ENCODE data around the gene TEC. TPM values are rescaled to one million over a fixed set of nuclear protein-coding genes. Genes with fewer than 3 reads are reported as not detected.

Gene TEC
- total and polyA plus RNA-seq, 9 of the 15 experiments (the other 6 are each of a cell fraction or from before 2014, with no cell fraction given): 5.3 to 14.7 (median 8.8) TPM

DNA sequence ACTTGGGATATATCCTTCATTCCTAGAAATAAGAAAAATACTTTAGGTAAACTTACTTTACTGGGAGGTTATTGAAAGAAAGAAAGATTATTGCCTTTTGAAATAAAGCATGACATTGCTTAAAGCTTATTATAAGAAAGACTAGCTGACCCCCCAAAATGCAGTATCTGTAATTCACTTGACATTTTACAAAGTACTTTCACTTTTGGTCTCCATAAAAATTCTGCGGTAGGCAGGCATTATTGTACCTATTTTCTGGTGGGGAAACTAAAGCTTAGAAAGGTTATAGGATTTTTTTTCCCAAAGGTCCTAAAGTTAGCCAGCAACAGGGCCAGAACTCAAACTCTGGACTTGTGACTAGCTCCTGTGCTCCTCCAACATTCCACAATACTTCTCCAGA, 105.9 kb downstream of the TEC start (continued):
- TF ChIP-seq, protein P1, sequence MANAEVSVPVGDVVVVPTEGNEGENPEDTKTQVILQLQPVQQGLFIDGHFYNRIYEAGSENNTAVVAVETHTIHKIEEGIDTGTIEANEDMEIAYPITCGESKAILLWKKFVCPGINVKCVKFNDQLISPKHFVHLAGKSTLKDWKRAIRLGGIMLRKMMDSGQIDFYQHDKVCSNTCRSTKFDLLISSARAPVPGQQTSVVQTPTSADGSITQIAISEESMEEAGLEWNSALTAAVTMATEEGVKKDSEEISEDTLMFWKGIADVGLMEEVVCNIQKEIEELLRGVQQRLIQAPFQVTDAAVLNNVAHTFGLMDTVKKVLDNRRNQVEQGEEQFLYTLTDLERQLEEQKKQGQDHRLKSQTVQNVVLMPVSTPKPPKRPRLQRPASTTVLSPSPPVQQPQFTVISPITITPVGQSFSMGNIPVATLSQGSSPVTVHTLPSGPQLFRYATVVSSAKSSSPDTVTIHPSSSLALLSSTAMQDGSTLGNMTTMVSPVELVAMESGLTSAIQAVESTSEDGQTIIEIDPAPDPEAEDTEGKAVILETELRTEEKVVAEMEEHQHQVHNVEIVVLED (CRISPR knock-in tag; IDR thresholded peaks at IDR 0.05): no peak
- TF ChIP-seq, protein P2, sequence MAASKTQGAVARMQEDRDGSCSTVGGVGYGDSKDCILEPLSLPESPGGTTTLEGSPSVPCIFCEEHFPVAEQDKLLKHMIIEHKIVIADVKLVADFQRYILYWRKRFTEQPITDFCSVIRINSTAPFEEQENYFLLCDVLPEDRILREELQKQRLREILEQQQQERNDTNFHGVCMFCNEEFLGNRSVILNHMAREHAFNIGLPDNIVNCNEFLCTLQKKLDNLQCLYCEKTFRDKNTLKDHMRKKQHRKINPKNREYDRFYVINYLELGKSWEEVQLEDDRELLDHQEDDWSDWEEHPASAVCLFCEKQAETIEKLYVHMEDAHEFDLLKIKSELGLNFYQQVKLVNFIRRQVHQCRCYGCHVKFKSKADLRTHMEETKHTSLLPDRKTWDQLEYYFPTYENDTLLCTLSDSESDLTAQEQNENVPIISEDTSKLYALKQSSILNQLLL (CRISPR knock-in tag; IDR thresholded peaks at IDR 0.05; ENCODE audit: borderline replicate concordance): no peak
- TF ChIP-seq EZH2 (IDR thresholded peaks at IDR 0.05; ENCODE audit: borderline replicate concordance, low read depth, low read length): no peak

- in situ Hi-C loops (cut with MboI) (no loop called here), intact Hi-C loops (cut with micrococcal nuclease) (no loop called here)
- CTCF ChIA-PET (ENCODE audit: low intra/inter-chr PET ratio): no interaction called here
- Histone ChIP-seq H3K9me1 (ENCODE audit: control insufficient read depth, insufficient read depth, low read length) (no peaks in the 10 kb centered on the region), H3K79me2 (ENCODE audit: control insufficient read depth, insufficient read depth, low read length) (no peaks in the 10 kb centered on the region), H2AFZ (ENCODE audit: low read depth, low read length) (no peak overlapping the region), H3K27ac (ENCODE audit: extremely low read depth, low read depth, low read length) (no peak overlapping the region), H3K36me3 (ENCODE audit: control insufficient read depth, insufficient read depth, low read length) (peaks cover 24% of the 10 kb centered on the region; the same call in 2 of the 3 replicates), H3K27me3 (ENCODE audit: control insufficient read depth in 2 of 2, insufficient read depth in 2 of 2, low read length in 2 of 2) (no peaks in the 10 kb centered on the region), H3K4me2 (ENCODE audit: insufficient read depth, low read length) (no peak overlapping the region), H3K9ac (ENCODE audit: insufficient read depth in 1 of 2, low read depth in 2 of 2, low read length in 2 of 2) (no peak overlapping the region), H4K20me1 (replicated peaks; ENCODE audit: control insufficient read depth, insufficient read depth, low read length) (no peaks in the 10 kb centered on the region), H3K4me3 (no peak overlapping the region), H3K9me3 (replicated peaks; ENCODE audit: control insufficient read depth, insufficient read depth, low read depth, low read length) (no peaks in the 10 kb centered on the region), H3K4me1 (replicated peaks in 1 of 2; ENCODE audit: control insufficient read depth in 2 of 2, insufficient read depth in 2 of 2, low read length in 2 of 2) (no peaks in the 10 kb centered on the region)
- 28% methylated on average over 4 of the region's 4 CpGs for WGBS (ENCODE audit: insufficient coverage, low coverage, missing lambda C conversion rate)
- DNase-seq (ENCODE audit: extremely low read depth in 1 of 4, low spot score in 3 of 4): no peak
- ATAC-seq: no peak
- no peak for FAIRE-seq
- POLR2A ChIA-PET: no interaction called here
- no TSS peak for BruUV-seq (replicated peaks)
- TF ChIP-seq GABPB2 (CRISPR knock-in tag; conservative IDR thresholded peaks at IDR 0.05) (no peak), CBFB (CRISPR knock-in tag; IDR thresholded peaks at IDR 0.05) (no peak), FOSL1 (tag; conservative IDR thresholded peaks at IDR 0.05) (peak; percentile 53), MEIS2 (IDR thresholded peaks at IDR 0.05; ENCODE audit: partially characterized antibody) (peak; percentile 27), KDM1A (IDR thresholded peaks at IDR 0.05) (peak; percentile 70 to 71), CBFA2T3 (IDR thresholded peaks at IDR 0.05) (peak; percentile 49), ATF1 (CRISPR knock-in tag; IDR thresholded peaks at IDR 0.05) (no peak), ATF1 (tag; IDR thresholded peaks at IDR 0.05) (no peak), ATF3 (IDR thresholded peaks at IDR 0.05) (0 out of 2 replicates have a peak, but pooled peaks have one; percentile 15), ATF3 (CRISPR knock-in tag; conservative IDR thresholded peaks at IDR 0.05) (no peak), SIRT6 (IDR thresholded peaks at IDR 0.05; ENCODE audit: low read depth, low read length) (no peak), ARID1B (IDR thresholded peaks at IDR 0.05) (peak; percentile 13; the same call in 1 of the 2 replicates), TAF7 (tag; IDR thresholded peaks at IDR 0.05) (no peak), RCOR1 (IDR thresholded peaks at IDR 0.05; ENCODE audit: borderline replicate concordance in 1 of 2, low read depth in 2 of 2, low read length in 2 of 2) (peak in 1 of 2 experiments; percentile 73; a peak in 2 of 4 replicates), KDM2B (CRISPR knock-in tag; IDR thresholded peaks at IDR 0.05) (no peak), HDAC3 (IDR thresholded peaks at IDR 0.05; ENCODE audit: borderline replicate concordance, partially characterized antibody) (no peak)
These were observed 107.5 kb downstream of the TEC start for GRCh38 chr4:48162162-48162561.

Data from K562 (cell line).